ENCODE data around the gene LCN1.

Gene LCN1

DNA sequence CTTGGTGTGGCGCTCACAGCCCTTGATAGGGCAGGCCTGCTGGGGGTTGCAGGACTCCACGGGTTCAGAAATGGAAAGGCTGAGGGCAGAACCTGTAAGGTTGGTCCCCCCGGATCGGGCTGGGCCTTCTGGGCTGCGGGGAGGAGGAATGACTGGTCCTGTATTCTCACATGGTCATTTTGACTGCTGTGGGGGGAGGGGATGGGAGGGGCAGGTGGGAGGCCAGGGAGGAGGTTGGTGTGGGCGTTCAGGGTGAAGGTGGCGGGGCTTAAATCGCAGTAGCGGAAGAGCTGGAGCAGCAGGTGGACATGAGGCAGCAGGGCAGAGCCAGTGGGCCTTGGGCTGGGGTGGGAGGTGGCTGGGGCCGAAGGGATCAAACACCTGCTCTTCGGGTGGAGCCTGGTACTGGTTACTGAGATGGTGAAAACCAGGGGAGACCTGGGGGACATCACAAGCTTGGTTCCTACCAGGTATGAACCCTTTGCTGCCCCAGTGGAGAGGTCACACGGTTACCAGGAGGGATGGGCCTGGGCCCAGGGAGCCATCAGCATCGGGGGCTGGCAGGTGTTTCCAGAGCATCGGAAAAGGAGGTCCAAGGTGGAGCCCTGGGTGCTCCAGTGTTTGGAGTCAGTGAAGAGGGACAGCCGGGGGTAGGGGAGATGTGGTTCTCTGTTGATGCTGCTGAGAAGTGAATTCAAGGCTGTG lies 18.9 kb upstream of the LCN1 start:
- no peak overlapping the region for H3K4me3 ChIP-seq (ENCODE audit: low read depth in 1 of 2, low read length in 1 of 2)
- peaks cover 19 to 22% of the 10 kb centered on the region in 2 experiments for H3K4me1 ChIP-seq (ENCODE audit: control insufficient read depth in 1 of 2, insufficient read depth in 1 of 2, low read depth in 1 of 2, low read length in 1 of 2)
- H3K9me3 ChIP-seq = no peaks in the 10 kb centered on the region
- TF ChIP-seq, protein P1, sequence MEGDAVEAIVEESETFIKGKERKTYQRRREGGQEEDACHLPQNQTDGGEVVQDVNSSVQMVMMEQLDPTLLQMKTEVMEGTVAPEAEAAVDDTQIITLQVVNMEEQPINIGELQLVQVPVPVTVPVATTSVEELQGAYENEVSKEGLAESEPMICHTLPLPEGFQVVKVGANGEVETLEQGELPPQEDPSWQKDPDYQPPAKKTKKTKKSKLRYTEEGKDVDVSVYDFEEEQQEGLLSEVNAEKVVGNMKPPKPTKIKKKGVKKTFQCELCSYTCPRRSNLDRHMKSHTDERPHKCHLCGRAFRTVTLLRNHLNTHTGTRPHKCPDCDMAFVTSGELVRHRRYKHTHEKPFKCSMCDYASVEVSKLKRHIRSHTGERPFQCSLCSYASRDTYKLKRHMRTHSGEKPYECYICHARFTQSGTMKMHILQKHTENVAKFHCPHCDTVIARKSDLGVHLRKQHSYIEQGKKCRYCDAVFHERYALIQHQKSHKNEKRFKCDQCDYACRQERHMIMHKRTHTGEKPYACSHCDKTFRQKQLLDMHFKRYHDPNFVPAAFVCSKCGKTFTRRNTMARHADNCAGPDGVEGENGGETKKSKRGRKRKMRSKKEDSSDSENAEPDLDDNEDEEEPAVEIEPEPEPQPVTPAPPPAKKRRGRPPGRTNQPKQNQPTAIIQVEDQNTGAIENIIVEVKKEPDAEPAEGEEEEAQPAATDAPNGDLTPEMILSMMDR (IDR thresholded peaks at IDR 0.05) = no peak
- peaks cover 14% of the 10 kb centered on the region for H3K36me3 ChIP-seq
- H3K27ac ChIP-seq = no peak overlapping the region
- peaks cover 15% of the 10 kb centered on the region for H3K27me3 ChIP-seq

DNA sequence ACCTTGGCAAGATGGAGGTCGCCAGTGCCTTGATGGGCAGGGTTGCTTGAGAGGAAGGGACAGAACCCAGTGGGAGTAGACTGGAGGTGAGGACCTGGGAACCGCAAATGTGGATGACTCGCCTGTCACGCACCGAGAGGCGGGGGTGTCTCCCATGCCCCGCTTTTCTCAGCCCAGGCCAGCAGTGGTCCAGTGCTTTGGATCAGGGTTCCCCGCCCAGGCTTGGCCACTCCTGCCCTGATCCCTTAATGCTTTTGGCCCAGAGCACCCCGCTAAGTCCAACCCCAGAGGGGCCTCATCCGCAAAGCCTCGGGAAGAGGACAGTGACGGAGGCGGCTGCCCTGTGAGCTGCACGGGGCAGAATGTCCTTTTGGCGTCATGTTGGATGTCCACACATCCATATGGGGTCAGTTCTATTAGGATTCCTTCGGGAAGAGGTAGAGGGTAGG lies 18.3 kb upstream of the LCN1 start:
- Histone ChIP-seq H3K27me3 (peaks cover 15% of the 10 kb centered on the region), H3K36me3 (peaks cover 14% of the 10 kb centered on the region), H3K9me3 (no peaks in the 10 kb centered on the region), H3K4me1 (ENCODE audit: control insufficient read depth in 1 of 2, insufficient read depth in 1 of 2, low read depth in 1 of 2, low read length in 1 of 2) (peaks cover 19 to 22% of the 10 kb centered on the region in 2 experiments), H3K27ac (no peak overlapping the region), H3K4me3 (ENCODE audit: low read depth in 1 of 2, low read length in 1 of 2) (no peak overlapping the region)
- TF ChIP-seq, protein P1 (IDR thresholded peaks at IDR 0.05) = no peak

DNA sequence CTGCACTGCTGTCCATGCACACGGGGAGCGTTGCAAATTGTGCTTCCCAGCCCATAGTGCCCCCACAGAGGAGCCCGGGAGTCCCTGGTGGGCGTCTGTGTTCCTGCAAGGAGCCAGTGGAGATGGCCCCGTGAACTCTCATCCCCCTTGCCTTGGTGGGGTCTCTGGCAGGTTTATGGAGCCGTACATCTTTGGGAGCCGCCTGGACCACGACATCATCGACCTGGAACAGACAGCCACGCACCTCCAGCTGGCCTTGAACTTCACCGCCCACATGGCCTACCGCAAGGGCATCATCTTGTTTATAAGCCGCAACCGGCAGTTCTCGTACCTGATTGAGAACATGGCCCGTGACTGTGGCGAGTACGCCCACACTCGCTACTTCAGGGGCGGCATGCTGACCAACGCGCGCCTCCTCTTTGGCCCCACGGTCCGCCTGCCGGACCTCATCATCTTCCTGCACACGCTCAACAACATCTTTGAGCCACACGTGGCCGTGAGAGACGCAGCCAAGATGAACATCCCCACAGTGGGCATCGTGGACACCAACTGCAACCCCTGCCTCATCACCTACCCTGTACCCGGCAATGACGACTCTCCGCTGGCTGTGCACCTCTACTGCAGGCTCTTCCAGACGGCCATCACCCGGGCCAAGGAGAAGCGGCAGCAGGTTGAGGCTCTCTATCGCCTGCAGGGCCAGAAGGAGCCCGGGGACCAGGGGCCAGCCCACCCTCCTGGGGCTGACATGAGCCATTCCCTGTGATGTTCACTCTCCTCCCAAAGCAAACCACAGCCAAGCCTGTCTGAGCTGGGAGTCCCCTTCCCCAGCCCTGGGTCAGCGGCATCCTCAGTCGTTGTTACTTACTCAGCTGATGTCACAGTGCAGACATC lies 17.6 kb upstream of the LCN1 start:
- no peak overlapping the region for H3K27ac ChIP-seq
- H3K36me3 ChIP-seq = peaks cover 14% of the 10 kb centered on the region
- no peaks in the 10 kb centered on the region for H3K9me3 ChIP-seq
- TF ChIP-seq, protein P1 (IDR thresholded peaks at IDR 0.05) = no peak
- H3K4me1 ChIP-seq (ENCODE audit: control insufficient read depth in 1 of 2, insufficient read depth in 1 of 2, low read depth in 1 of 2, low read length in 1 of 2) = peaks cover 19 to 22% of the 10 kb centered on the region in 2 experiments
- peaks cover 11% of the 10 kb centered on the region for H3K27me3 ChIP-seq
- H3K4me3 ChIP-seq (ENCODE audit: low read depth in 1 of 2, low read length in 1 of 2) = no peak overlapping the region

DNA sequence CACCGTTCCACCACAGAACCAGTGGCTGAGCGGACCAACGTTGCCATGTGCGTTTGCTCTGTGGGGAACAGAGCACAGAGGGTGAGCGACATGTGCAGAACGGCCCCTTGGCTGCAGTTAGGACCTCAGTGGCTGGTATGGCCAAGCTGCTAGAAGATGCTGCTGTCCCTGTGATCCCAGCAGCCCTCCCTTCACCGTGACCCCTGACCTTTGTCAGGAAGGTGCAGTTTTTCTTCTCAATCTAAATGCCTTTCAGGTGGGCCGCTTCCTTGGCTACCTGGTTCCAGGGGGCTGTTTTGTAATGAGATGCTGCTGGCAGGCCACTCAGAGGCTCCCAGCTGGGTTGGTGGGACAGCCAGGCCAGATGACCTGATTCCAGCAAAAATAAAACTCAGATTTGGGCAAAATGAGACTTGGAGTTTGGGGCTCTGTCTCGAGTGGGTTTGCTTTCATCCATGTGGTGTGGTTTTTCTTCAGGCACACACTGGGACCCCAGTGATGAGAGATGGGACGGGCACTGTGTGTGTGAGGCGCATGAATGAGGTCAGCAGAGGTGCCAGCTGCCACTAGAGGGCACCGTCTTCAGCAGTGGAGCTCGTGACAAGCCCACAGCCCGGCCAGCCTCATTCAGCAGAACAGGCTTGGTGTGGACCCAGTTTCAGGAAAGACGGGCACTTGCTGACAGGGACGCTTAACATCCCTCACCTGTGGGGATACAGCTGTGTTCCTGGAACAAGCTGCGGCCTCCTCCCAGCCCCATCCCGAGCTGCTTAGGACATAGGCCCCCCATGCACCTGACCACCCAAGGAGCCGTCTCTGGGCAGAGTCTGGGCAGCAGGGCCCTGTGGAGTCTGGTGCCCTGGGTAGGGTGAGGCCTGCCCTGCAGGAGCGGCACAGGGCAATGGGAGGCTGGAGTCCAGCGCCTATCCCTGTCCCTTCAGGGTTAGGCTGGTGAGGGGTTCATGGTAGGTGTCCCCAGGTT lies 16.7 kb upstream of the LCN1 start:
- H3K36me3 ChIP-seq = peaks cover 14% of the 10 kb centered on the region

More for the DNA sequence above, 16.7 kb upstream of the LCN1 start:
- Histone ChIP-seq H3K4me1 (ENCODE audit: control insufficient read depth in 1 of 2, insufficient read depth in 1 of 2, low read depth in 1 of 2, low read length in 1 of 2) (peaks cover 16 to 19% of the 10 kb centered on the region in 2 experiments), H3K27me3 (peaks cover 4% of the 10 kb centered on the region), H3K9me3 (no peaks in the 10 kb centered on the region), H3K4me3 (ENCODE audit: low read depth in 1 of 2, low read length in 1 of 2) (no peak overlapping the region), H3K27ac (no peak overlapping the region)
- TF ChIP-seq, protein P1 (IDR thresholded peaks at IDR 0.05) = no peak

All from neutrophil (primary cell).